ENCODE data around the gene DGKZ.

- TF ChIP-seq CTCF (IDR thresholded peaks at IDR 0.05; ENCODE audit: low read depth, low read length) (no peak), EZH2phosphoT487 (IDR thresholded peaks at IDR 0.05; ENCODE audit: low read depth) (no peak)
Measured at GRCh38 chr11:46392421-46393230, 45.4 kb downstream of the DGKZ start.

All from OCI-LY3 (cell line).